Endothelial cell of umbilical vein (primary cell): Measurements from ENCODE around the gene TBC1D5. TPM values are rescaled to one million over a fixed set of nuclear protein-coding genes. Genes with fewer than 3 reads are reported as not detected.

Source experiments
- BruUV-seq: library from RNA; stranded (reverse); fragments of 400-500 nt; replicated peaks from 2 replicates; lab custom pipeline; 2021; lab: Mats Ljungman, UMichigan
- CTCF ChIA-PET: fragments of 300-600, 350-600 bp; sonication (Branson Sonifier 250); formaldehyde crosslinking; loops from one replicate; lab custom pipeline; 2021; ENCODE audit warnings: antibody characterized with exemption, inconsistent platforms; lab: Charles Lee
- POLR2A ChIA-PET: fragments of 300-600, 350-600 bp; sonication (Branson Sonifier 250); formaldehyde crosslinking; loops from one replicate; lab custom pipeline; 2021; ENCODE audit warnings: antibody characterized with exemption, inconsistent platforms; lab: Charles Lee
- DNase-seq: peaks from one replicate; pipeline ENCODE4 v3.0.0-alpha.2; 2011; ENCODE audit warnings: low read depth, low spot score
- FAIRE-seq: peaks from 2 replicates; lab custom pipeline; 2011; peaks lifted over from hg19 to GRCh38; lab: Jason Lieb, UNC
- H2AFZ ChIP-seq: 2 replicates; pipeline ENCODE4 v1.6.0; 2012; ENCODE audit warnings: low read depth, low read length, control low read depth, inconsistent platforms
- H3K27ac ChIP-seq: 2 replicates; pipeline ENCODE4 v1.5.1; 2011; ENCODE audit warnings: low read depth, mild to moderate bottlenecking, control low read depth, low read length, moderate library complexity; ENCODE audit not compliant: insufficient read depth
- H3K27me3 ChIP-seq, 2 experiments: 2 replicates each; pipeline versions ENCODE4 v1.6.0 to v1.6.1; 2011; ENCODE audit warnings: low read length in 2 of 2, mixed read lengths in 1 of 2; ENCODE audit not compliant: control insufficient read depth in 2 of 2, insufficient read depth in 2 of 2
- H3K36me3 ChIP-seq, 2 experiments: 2 replicates in 1 of 2; 3 replicates in 1 of 2; pipeline ENCODE4 v1.5.1; 2011; ENCODE audit warnings: low read length in 2 of 2, mild to moderate bottlenecking in 1 of 2, moderate library complexity in 1 of 2; ENCODE audit not compliant: control insufficient read depth in 2 of 2, insufficient read depth in 2 of 2; ENCODE audit errors: extremely low read depth in 1 of 2
- H3K4me1 ChIP-seq: 3 replicates; pipeline ENCODE4 v1.5.1; 2011; ENCODE audit warnings: mild to moderate bottlenecking, low read length; ENCODE audit not compliant: control insufficient read depth, insufficient read depth; ENCODE audit errors: extremely low read depth
- H3K4me2 ChIP-seq: 2 replicates; pipeline ENCODE4 v1.6.1; 2011; ENCODE audit warnings: low read length, control low read depth, mixed read lengths; ENCODE audit not compliant: insufficient read depth
- H3K4me3 ChIP-seq, 3 experiments: fragments of 200-600 bp in 1 of 3; sonication (generic), shearing (Covaris generic) in 1 of 3; replicated peaks in 1 of 3; 2 replicates each; pipeline ENCODE4 v1.5.1; 2011 to 2016; ENCODE audit warnings: control low read depth in 3 of 3, low read length in 3 of 3, mild to moderate bottlenecking in 2 of 3, inconsistent platforms in 1 of 3, low read depth in 1 of 3, moderate library complexity in 1 of 3; ENCODE audit not compliant: insufficient read depth in 1 of 3
- H3K79me2 ChIP-seq: 2 replicates; pipeline ENCODE4 v1.6.0; 2012; ENCODE audit warnings: low read length, inconsistent platforms; ENCODE audit not compliant: control insufficient read depth, insufficient read depth
- H3K9ac ChIP-seq: replicated peaks from 2 replicates; pipeline ENCODE3; 2011; ENCODE audit warnings: low read length, control low read depth; ENCODE audit not compliant: insufficient read depth; ENCODE audit errors: extremely low read depth
- H3K9me1 ChIP-seq: replicated peaks from 3 replicates; pipeline ENCODE4 v1.6.0; 2011; ENCODE audit warnings: mild to moderate bottlenecking, low read length; ENCODE audit not compliant: control insufficient read depth, insufficient read depth; ENCODE audit errors: extremely low read depth
- H3K9me3 ChIP-seq: replicated peaks from 2 replicates; pipeline ENCODE4 v1.5.1; 2012; ENCODE audit warnings: low read length, inconsistent platforms; ENCODE audit not compliant: control insufficient read depth, insufficient read depth
- H4K20me1 ChIP-seq: replicated peaks from 2 replicates; pipeline ENCODE3; 2011; ENCODE audit warnings: mild to moderate bottlenecking, low read length; ENCODE audit not compliant: control insufficient read depth, insufficient read depth; ENCODE audit errors: extremely low read depth
- CTCF ChIP-seq, 2 donors: IDR thresholded peaks; 1 replicate in 1 of 2; 2 replicates in 1 of 2; pipeline ENCODE4 v1.5.1; 2011; ENCODE audit warnings: low read length in 2 of 2, mild to moderate bottlenecking in 2 of 2, moderate library complexity in 2 of 2, control low read depth in 1 of 2, inconsistent platforms in 1 of 2, low read depth in 1 of 2; ENCODE audit not compliant: insufficient read depth in 1 of 2; ENCODE audit errors: extremely low read depth in 1 of 2
- EZH2 ChIP-seq: IDR thresholded peaks from 2 replicates; pipeline ENCODE4 v1.6.1; 2012; ENCODE audit warnings: borderline replicate concordance, low read depth, mild to moderate bottlenecking, moderate library complexity, low read length, inconsistent platforms; ENCODE audit not compliant: severe bottlenecking
- FOS ChIP-seq: IDR thresholded peaks from 2 replicates; pipeline ENCODE4 v1.6.1; 2011; ENCODE audit warnings: mild to moderate bottlenecking, low read length, moderate library complexity, borderline replicate concordance; ENCODE audit not compliant: insufficient read depth
- GATA2 ChIP-seq: IDR thresholded peaks from 2 replicates; pipeline ENCODE4 v1.7.0; 2011; ENCODE audit warnings: low read depth, mild to moderate bottlenecking, moderate library complexity, mixed read lengths, low read length; ENCODE audit not compliant: insufficient read length, insufficient read depth
- JUN ChIP-seq: IDR thresholded peaks from 2 replicates; pipeline ENCODE4 v1.6.1; 2011; ENCODE audit warnings: borderline replicate concordance, low read depth; ENCODE audit not compliant: insufficient read length, insufficient read depth
- MAX ChIP-seq: IDR thresholded peaks from 2 replicates; pipeline ENCODE4 v1.6.1; 2011; ENCODE audit not compliant: insufficient read depth, insufficient read length
- MYC ChIP-seq: IDR thresholded peaks from one replicate; pipeline ENCODE4 v1.6.1; 2011; ENCODE audit warnings: mild to moderate bottlenecking, low read depth, low read length
- POLR2A ChIP-seq: IDR thresholded peaks from 2 replicates; pipeline ENCODE4 v1.6.1; 2012; ENCODE audit warnings: low read depth, mild to moderate bottlenecking, control low read depth, low read length
- POLR2AphosphoS5 ChIP-seq: IDR thresholded peaks from 2 replicates; pipeline ENCODE4 v1.6.1; 2012; ENCODE audit warnings: low read depth, mild to moderate bottlenecking, control low read depth, low read length, moderate library complexity; ENCODE audit not compliant: insufficient read depth
- dilution Hi-C: fragments of 300-500 bp; cut with MboI; formaldehyde crosslinking; loops from one replicate; pipeline ENCODE4 v1.15.0; 2019; ENCODE audit warnings: low sequenced_read_pairs; ENCODE audit not compliant: extremely low pct_ligation_motif_present
- intact Hi-C: fragments of 100-400 bp; cut with micrococcal nuclease; formaldehyde crosslinking; loops from one replicate; pipeline ENCODE4 v1.10.0; 2022
- polyA plus RNA-seq, 4 experiments: library from polyadenylated mRNA; depleted of rRNA in 3 of 4; stranded (reverse) in 3 of 4; unstranded in 1 of 4; fragments of >200 nt; gene quantifications; 2 replicates each; pipeline versions ENCODE4 v1.2.1 to v1.2.3, GENCODE V29; 2011 to 2012; ENCODE audit warnings: missing spikeins in 1 of 4
- total RNA-seq: library from RNA; stranded (reverse); gene quantifications from 2 replicates; pipeline ENCODE4 v1.2.3, GENCODE V29; 2021

TBC1D5 gene
- total and polyA plus RNA-seq, 2 donors (not counting 3 experiments of a cell fraction or from before 2014, with no cell fraction given), result 17.5 to 44.7 TPM

GRCh38 chr3:17154941-17155340 is 587.5 kb downstream of the TBC1D5 start:
- no peaks in the 10 kb centered on the region for H3K27me3 ChIP-seq
- no peak overlapping the region for H3K9ac ChIP-seq
- no peak for TF ChIP-seq POLR2AphosphoS5
- TF ChIP-seq JUN, result no peak
- no peak for TF ChIP-seq MAX
- TF ChIP-seq GATA2, result no peak
- TF ChIP-seq FOS, result no peak
- no peak for TF ChIP-seq CTCF (IDR thresholded peaks at IDR 0.05; ENCODE audit: extremely low read depth in 1 of 2, insufficient read depth in 1 of 2, low read depth in 1 of 2, low read length in 2 of 2)
- no peak for TF ChIP-seq POLR2A
- no peak for TF ChIP-seq EZH2
- no peak for TF ChIP-seq MYC
- ChIA-PET CTCF (interaction anchor here (1.7 kb wide), 1 partner anchor 11 kb away, joined by 4 read pairs; no protein-coding TSS in a partner anchor), POLR2A (no interaction called here)
- H2AFZ ChIP-seq, result no peak overlapping the region
- no peaks in the 10 kb centered on the region for H3K9me3 ChIP-seq
- peaks cover 0 to 5% of the 10 kb centered on the region in 2 experiments for H3K36me3 ChIP-seq
- no peak overlapping the region for H3K27ac ChIP-seq
- no TSS peak for BruUV-seq
- H3K4me3 ChIP-seq, result no peak overlapping the region
- H3K4me2 ChIP-seq, result no peak overlapping the region
- H3K79me2 ChIP-seq, result no peaks in the 10 kb centered on the region
- H3K9me1 ChIP-seq, result no peaks in the 10 kb centered on the region
- DNase-seq, result no peak
- no peaks in the 10 kb centered on the region for H3K4me1 ChIP-seq
- dilution Hi-C loops, result no loop called here
- intact Hi-C loops, result no loop called here
- H4K20me1 ChIP-seq, result no peaks in the 10 kb centered on the region
- no peak for FAIRE-seq
